HepG2 (cell line): Measurements from ENCODE around the gene NEK11.

Source experiments
- CTCF ChIP-seq: sonication (generic); formaldehyde crosslinking; IDR thresholded peaks from 2 replicates; pipeline ENCODE4 v1.5.0; 2020; ENCODE audit warnings: mild to moderate bottlenecking, missing genetic modification reagents, moderate library complexity
- MAFK ChIP-seq, 2 experiments: IDR thresholded peaks in 1 of 2; conservative IDR thresholded peaks in 1 of 2; 2 replicates each; pipeline ENCODE4 v1.6.1; 2011; ENCODE audit warnings: improper control_type of control experiment in 2 of 2, low read length in 2 of 2
- MXD1 ChIP-seq: sonication (generic); formaldehyde crosslinking; IDR thresholded peaks from 2 replicates; pipeline ENCODE4 v1.4.0; 2020; ENCODE audit warnings: mild to moderate bottlenecking, missing genetic modification reagents
- MXI1 ChIP-seq: IDR thresholded peaks from 3 replicates; pipeline ENCODE4 v1.6.1; 2012; ENCODE audit warnings: low read depth, low read length, inconsistent platforms, borderline replicate concordance
- NFIC ChIP-seq: IDR thresholded peaks from 2 replicates; pipeline ENCODE4 v1.6.1; 2012; ENCODE audit warnings: mild to moderate bottlenecking, low read length, inconsistent platforms
- SIX1 ChIP-seq: sonication (generic); formaldehyde crosslinking; IDR thresholded peaks from 2 replicates; pipeline ENCODE4 v1.4.0; 2020; ENCODE audit warnings: missing genetic modification reagents, borderline replicate concordance
- TAF15 ChIP-seq: fragments of 200-400 bp; formaldehyde crosslinking; IDR thresholded peaks from one replicate; pipeline ENCODE4 v1.6.1; 2018; ENCODE audit warnings: mild to moderate bottlenecking, low read depth, low read length; ENCODE audit not compliant: poor library complexity, severe bottlenecking
- TCF12 ChIP-seq, 2 experiments: fragments of 450-650 bp in 1 of 2; sonication (generic) in 1 of 2; formaldehyde crosslinking in 1 of 2; IDR thresholded peaks; 2 replicates each; pipeline versions ENCODE4 v1.6.1 to v1.8.0; 2017 to 2022; ENCODE audit warnings: antibody characterized with exemption in 1 of 2, mild to moderate bottlenecking in 1 of 2, missing genetic modification reagents in 1 of 2, moderate library complexity in 1 of 2
- ZBTB34 ChIP-seq: sonication (generic); formaldehyde crosslinking; IDR thresholded peaks from 2 replicates; pipeline ENCODE4 v1.8.0; 2022; ENCODE audit warnings: mild to moderate bottlenecking, missing genetic modification reagents
- ZNF10 ChIP-seq: sonication (generic); formaldehyde crosslinking; IDR thresholded peaks from 2 replicates; pipeline ENCODE4 v1.4.0; 2020; ENCODE audit warnings: mild to moderate bottlenecking, low read depth, missing genetic modification reagents, borderline replicate concordance
- ZNF24 ChIP-seq: fragments of 450-650 bp; IDR thresholded peaks from 2 replicates; pipeline ENCODE4 v1.6.1; 2017; ENCODE audit warnings: antibody characterized with exemption, mild to moderate bottlenecking
- ZNF513 ChIP-seq: sonication (generic); formaldehyde crosslinking; conservative IDR thresholded peaks from 2 replicates; pipeline ENCODE4 v1.5.0; 2020; ENCODE audit warnings: missing genetic modification reagents
- TF ChIP-seq, protein P1 (sequence below), 2 experiments: IDR thresholded peaks; 2 replicates each; pipeline ENCODE4 v1.6.1; 2011 to 2012; ENCODE audit warnings: low read length in 2 of 2, borderline replicate concordance in 1 of 2, low read depth in 1 of 2, mild to moderate bottlenecking in 1 of 2, moderate library complexity in 1 of 2

DNA sequence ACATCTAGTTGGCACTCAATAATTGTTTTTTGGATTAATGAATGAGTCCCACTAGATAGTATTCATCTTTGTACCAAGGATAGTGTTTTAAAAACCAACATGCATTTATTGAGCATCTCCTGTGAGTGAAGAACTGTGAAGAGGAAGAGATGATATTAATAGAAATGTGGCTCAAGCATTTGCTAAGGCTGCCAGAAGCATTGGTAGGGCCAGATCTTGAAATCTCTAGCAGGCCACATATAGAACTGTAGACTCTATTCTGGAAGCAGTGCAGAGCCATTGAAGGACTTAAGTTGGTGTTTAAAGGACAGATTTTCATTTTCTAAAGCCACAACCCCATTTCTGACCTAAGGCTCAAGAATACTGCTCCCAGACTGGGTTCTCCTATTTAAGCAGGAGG, 99.0 kb downstream of the NEK11 start:
- no peak for TF ChIP-seq ZNF513
- no peak for TF ChIP-seq TAF15
- TF ChIP-seq ZNF10 (CRISPR knock-in tag), result no peak
- no peak for TF ChIP-seq CTCF
- no peak for TF ChIP-seq ZBTB34 (CRISPR knock-in tag)
- TF ChIP-seq MXI1, result no peak
- TF ChIP-seq ZNF24, result no peak
- TF ChIP-seq, protein P1, sequence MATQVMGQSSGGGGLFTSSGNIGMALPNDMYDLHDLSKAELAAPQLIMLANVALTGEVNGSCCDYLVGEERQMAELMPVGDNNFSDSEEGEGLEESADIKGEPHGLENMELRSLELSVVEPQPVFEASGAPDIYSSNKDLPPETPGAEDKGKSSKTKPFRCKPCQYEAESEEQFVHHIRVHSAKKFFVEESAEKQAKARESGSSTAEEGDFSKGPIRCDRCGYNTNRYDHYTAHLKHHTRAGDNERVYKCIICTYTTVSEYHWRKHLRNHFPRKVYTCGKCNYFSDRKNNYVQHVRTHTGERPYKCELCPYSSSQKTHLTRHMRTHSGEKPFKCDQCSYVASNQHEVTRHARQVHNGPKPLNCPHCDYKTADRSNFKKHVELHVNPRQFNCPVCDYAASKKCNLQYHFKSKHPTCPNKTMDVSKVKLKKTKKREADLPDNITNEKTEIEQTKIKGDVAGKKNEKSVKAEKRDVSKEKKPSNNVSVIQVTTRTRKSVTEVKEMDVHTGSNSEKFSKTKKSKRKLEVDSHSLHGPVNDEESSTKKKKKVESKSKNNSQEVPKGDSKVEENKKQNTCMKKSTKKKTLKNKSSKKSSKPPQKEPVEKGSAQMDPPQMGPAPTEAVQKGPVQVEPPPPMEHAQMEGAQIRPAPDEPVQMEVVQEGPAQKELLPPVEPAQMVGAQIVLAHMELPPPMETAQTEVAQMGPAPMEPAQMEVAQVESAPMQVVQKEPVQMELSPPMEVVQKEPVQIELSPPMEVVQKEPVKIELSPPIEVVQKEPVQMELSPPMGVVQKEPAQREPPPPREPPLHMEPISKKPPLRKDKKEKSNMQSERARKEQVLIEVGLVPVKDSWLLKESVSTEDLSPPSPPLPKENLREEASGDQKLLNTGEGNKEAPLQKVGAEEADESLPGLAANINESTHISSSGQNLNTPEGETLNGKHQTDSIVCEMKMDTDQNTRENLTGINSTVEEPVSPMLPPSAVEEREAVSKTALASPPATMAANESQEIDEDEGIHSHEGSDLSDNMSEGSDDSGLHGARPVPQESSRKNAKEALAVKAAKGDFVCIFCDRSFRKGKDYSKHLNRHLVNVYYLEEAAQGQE (IDR thresholded peaks at IDR 0.05; ENCODE audit: borderline replicate concordance in 1 of 2, low read depth in 1 of 2, low read length in 2 of 2), result no peak
- TF ChIP-seq NFIC, result no peak
- no peak for TF ChIP-seq TCF12 (IDR thresholded peaks at IDR 0.05)
- no peak for TF ChIP-seq TCF12 (CRISPR knock-in tag; IDR thresholded peaks at IDR 0.05)
- TF ChIP-seq MXD1 (CRISPR knock-in tag), result no peak
- TF ChIP-seq MAFK (conservative IDR thresholded peaks at IDR 0.05 in 1 of 2, IDR thresholded peaks at IDR 0.05 in 1 of 2; ENCODE audit: low read length in 2 of 2), result no peak
- no peak for TF ChIP-seq SIX1
